GM19328 (cell line): ENCODE data around the gene FHAD1.

Experiments
- ATAC-seq: cut with Tn5 transposase; IDR thresholded peaks from one replicate; pipeline ENCODE4 v1.9.1; 2021; ENCODE audit warnings: mild to moderate bottlenecking, moderate library complexity; ENCODE audit not compliant: unreplicated experiment

Gene FHAD1

DNA sequence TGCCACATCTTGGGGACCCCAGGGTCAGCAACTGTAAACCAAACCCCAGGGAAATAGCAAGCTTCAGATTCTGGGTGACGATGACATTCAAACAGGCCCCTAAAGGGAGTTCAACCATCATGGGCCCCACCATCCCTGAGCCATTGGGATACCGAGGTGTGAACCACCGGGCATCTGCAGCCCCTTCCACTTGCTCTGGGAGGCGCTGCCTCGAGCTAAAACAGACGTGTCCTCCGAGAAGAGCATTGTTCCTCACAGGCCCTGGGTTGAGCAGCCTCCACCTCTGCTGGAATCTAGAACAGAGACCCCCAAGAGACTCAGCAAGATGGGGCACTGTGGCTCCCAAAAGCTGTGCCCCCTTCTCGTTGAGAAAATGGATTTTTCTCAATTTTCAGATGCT lies 143.6 kb downstream of the FHAD1 start:
- no peak for ATAC-seq

DNA sequence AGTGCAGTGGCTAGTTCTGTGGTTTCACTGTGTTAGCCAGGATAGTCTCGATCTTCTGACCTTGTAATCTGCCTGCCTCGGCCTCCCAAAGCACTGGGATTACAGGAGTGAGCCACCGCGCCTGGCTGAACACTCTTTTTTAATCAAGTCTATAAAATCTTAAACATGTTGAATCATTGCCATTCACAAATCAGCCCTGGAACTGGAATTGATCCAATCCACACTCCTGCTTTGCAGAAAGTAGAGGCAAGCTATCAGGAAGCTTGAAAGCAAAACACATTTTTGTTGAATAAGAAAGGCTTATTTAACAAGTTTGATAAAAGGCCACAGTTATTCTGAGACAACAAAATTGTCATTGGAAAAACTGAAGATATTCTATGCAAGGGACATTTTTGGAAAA lies 144.3 kb downstream of the FHAD1 start:
- ATAC-seq, result no peak

DNA sequence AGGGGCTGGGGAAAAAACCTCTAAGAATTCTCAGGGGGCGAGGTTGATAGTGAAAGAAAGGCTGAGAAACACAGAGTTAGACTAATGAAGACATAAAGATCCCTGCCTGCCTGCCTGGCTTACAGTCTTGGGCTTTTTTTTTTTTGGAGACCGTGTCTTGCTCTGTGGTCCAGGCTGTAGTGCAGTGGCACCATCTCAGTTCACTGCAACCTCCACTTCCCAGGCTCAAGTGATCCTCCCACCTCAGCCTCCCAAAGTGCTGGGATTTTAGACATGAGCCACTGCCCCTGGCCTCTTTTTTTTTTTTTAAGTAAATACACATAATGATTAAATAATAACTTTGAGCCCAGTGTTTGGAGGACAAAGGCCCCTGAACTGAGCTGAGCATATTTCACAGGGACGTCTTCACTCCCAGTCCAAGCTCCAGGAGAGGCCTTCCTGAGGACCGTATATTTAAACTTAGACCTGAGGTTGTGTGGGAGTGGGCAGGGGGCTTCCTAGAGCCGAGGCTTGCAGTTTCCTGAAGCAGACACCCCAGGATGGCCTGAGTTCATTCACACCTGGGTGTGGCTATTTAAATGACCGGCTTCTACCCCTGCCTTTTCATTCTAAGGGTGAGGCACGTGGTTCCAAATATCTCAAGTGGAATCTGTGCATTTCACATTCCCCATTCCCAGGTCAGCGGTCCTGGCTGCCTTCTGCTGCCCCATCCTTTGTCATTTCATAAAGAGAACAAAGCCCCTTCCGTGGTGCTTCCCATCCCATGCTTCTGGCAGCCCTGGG lies 146.6 kb downstream of the FHAD1 start:
- ATAC-seq, result no peak

DNA sequence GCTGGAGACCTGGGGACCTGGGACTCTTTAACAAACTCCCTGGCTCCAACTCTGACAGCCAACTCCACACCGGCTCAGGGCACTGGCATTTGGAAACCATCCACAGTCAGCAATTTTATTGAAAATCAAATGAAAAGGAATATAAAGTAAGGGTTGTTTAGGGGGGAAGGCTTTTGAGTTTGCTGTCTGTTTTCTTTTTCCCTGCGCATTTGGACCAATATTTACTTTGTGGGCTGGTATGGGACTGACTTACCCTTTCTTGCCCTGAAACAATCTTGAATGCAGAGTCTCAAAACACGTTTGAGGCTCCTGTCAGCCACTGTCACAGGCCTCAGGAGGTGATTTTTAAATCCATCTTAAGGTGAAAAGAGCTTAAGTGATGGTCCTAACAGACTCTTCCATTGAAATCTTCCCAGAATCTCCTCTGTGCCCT lies 147.3 kb downstream of the FHAD1 start:
- no peak for ATAC-seq

DNA sequence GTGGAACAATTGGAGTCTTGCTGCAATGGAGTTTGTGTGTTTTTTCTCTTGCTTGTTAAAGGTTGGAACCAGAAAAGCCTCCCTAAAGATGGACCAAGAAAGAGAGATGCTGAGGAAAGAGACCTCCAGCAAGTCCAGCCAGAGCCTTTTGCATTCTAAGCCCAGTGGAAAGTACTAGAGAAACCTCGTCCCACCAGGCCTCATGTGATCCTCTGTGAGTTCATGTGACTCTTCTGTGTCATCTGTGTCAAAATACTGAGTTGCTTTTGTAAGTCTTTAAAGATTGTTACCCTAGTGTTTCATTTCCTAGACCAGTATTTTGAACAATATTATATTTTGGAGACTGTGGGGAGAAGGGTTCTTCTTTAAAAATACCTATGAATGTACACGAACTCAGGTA lies 150.2 kb downstream of the FHAD1 start:
- no peak for ATAC-seq

DNA sequence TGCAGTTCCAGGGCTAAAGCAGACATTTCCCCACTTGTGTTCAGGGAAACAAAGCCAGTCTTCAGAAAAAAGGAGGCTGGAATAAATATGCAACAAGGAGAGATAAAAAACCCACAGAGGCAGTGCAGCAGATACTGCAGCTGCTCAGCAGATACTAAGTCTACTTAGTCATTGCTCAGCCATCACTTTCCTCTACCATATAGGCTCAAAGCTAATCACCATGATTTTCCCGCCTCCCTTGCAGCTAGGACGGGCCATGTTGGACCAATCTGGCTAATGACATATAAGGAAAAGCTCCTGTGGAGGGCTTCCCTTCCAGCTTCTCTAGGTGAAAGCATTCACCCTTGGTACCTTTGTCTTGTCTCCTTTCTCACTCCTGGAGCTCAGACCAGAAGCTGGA lies 152.7 kb downstream of the FHAD1 start:
- ATAC-seq, result no peak

DNA sequence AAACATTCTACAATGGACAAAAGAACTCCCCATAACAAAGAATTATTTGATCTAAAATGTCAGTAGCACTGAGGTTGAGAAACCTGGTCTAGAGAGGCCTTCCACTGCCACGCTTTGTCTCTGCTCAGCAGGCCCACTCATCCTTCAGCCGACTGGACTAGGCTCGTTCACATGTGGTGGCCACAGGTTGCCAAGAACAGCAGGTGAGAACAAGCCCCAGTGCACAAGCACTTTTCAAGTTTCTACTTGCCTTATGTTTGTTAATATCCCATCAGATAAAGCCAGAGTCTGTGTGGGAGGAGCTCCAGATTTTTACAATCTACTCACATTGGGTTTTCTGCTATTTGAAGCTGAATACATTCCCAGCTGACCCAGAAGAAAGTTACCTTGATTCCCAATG lies 153.6 kb downstream of the FHAD1 start:
- ATAC-seq, result no peak

DNA sequence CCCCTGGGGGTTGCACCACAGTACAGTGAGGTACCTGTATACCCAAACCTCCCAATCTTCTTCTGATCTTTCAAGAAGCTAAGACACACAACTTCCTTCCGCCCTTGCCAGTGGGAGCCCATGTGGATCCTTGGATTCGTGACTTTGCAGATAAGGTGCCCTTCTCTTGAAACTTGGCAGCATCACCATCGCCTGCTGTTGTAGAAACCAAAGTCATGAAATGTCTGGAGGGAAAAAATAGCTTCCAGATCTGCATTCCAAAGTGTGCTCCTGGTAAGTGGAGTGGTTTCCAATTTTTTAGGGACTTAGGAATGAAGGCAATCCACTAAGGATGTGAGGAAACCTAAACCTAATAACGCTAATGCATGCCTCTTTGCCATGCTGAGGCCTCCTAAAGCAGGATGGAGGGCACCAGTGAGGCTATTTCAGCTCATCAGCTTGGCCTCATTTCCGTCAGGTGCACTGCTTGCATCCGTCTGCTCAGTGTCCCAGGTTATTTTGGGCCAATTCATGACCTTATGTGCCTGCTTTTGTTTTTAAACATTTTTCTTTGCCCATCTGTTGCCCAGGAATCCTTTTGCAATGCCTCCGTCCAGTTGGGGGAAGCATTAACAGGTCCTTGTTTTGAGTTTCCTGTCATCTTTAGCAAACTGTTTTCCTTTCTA lies 154.5 kb downstream of the FHAD1 start:
- no peak for ATAC-seq

DNA sequence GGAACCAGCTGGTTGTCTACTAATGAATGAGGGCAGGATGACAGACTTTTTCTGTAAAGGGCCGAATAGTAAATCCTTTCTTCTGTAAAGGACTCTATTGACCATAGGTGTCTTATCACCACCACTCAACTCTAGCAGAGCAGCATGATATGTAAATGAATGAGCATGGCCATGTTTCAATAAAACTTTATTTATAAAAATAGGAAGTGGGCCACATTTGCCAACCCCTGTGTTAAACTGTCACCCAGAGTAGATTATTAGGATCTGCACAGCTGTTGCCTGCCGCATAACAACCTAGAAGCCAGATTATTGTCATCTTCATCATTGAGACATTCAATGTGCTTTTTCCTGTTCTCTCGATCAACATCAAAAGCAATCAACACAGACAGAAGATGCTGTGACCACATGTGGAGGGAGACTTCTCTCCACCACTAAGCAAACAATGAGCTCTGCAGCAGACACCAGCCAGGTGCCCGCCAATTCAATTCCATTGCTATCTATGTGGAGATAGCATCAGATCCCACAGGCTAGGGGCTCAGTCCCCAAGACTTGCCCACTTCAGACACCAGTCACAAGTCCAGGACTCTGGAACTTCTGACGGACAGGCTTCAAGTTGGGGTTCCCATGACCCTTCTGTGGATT lies 155.9 kb downstream of the FHAD1 start:
- ATAC-seq, result no peak

DNA sequence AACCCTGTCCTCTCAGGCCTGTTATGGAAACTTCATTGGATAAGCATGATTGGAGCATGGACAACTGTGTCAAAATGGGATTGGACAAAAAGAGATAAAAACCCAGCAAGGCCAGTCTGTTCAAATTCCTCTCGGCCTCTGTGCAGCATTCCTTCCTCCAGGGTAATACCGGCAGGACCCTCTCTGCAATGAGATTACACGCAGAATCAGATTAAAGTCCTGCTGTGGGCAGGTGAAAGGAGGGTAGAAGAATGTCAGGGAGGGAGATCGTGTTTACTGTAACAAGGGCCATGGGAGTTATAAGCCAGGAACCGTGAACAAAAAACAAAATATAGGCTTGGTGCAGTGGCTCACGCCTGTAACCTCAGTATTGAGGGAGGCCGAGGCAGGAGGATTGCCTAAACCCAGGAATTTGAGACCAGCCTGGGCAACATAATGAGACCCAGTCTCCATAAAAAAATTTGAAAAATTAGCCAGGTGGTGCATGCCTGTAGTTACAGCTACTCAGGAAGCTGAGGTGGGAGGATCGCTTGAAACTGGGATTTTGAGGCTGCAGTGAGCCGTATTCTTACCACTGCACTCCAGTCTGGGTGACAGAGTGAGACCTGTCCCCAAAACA lies 157.0 kb downstream of the FHAD1 start:
- no peak for ATAC-seq

DNA sequence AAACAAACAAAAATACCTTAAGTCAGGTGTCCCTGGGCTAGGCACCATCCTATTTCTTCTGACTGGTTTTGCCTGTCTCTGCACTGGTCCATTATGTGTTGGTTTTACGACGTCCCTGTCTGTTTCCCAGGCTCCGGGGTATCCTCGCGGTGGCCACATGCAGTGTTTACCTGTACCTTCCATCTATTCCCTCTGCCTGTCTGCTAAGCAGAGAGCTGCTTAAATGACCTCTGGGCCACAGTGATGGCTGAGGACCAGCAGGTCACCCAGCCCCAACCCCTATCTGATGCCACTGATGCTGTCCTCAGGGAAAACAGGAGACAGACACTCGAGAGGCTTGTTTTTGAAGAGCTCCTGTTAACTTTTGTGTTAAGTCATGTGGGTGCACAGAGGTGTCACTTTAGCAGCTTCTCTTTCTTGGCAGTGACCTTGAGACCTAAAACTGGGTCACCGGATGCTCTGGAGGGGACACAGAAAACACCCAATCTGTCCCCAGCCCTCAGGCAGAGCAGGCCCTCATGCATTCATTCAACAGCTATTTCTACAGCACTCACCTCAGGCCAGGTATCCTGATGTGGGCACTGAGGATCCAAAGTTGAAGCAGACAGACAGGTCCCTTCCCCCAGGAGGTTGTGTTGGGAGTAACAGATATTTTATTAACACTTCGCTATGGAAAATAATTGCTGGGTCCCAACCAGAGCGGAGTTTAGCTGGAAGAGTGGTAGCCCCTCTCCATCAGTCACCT lies 158.3 kb downstream of the FHAD1 start:
- ATAC-seq, result no peak

DNA sequence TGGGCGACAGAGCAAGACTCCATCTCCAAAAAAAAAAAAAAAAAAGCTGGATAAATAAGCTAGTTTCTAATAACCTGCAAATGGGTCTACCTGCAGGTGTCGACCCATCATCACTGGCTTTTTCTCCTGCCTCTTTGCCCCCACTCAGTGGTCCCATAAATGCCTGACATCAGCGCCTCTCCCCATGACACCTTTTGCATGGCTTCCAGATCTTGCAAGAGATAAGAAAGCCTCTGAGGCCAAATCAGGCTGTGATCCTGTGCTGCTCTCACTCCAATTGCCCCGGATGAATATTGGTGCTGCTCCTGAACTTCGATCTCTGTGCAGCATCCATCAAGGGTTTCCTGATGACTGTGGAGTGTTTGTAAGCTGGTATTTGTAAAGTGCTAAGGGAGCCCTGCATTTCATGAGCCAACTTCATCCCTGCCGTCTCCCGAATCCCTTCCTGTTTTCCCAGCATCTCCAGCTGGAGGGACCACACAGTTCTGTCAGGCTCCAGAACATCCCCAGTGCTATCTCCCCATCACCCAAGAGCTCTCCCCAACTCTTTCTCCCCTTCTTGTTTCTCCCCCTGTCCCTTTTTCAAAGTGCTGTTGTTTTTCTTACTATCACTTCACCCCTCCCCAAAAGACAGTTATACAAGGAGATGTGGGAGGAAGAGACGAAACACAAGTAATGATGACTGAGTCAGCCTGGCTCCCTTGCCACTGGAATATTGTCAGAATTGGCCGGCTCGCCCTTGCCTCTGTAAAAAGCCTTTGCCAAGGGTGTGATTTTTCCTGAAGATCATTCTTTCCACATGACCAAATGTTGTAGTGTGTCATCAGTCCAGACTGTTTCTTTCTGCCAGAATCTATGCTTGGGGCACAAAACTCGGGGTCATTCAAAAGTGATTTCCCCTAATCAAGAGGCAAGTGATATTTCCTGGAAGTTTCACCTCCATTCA lies 159.9 kb downstream of the FHAD1 start:
- ATAC-seq, result no peak

DNA sequence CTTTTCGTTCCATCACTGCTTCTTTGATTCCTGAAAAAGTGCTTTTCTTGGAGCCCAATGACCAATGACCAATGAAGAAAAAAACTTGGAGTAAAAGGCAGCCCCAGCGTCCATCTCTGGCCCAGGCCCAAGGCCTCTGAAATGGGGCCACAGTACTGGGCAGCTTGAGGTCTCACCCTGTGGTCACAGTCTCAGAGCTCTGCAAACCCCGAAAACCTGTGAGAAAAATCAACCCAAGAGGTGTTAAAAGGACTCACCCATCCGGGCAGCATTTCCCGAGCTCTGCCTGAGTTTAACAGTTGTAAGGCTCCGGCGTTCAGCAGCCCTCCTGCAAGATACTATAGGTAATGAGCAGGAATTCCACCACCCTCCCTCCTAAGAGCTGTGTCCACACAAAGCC lies 160.6 kb downstream of the FHAD1 start:
- no peak for ATAC-seq

DNA sequence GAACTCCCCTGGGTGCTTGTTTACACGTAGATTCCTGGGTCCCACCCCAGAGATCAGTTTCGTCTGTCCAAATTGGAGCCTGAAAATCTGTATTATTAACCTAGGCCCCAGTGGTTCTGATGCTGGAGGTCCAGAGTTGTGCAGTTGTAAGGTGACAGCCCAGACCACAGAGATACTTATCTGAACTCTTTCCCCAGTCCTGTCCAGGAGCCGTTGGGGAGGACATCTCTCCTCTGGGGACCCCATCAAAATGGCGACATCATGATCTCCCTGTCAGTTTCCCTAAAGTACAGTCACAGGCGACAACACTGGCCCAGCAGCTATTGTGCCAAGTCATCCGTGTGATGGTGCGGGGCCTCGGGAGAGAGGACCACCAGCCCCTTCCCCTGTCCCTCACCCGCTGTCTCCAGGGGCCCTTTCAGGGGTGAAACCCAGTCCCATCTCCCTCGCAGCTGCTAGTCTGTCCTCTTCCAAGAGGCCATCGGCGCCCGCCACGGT lies 161.9 kb downstream of the FHAD1 start:
- ATAC-seq, result no peak

DNA sequence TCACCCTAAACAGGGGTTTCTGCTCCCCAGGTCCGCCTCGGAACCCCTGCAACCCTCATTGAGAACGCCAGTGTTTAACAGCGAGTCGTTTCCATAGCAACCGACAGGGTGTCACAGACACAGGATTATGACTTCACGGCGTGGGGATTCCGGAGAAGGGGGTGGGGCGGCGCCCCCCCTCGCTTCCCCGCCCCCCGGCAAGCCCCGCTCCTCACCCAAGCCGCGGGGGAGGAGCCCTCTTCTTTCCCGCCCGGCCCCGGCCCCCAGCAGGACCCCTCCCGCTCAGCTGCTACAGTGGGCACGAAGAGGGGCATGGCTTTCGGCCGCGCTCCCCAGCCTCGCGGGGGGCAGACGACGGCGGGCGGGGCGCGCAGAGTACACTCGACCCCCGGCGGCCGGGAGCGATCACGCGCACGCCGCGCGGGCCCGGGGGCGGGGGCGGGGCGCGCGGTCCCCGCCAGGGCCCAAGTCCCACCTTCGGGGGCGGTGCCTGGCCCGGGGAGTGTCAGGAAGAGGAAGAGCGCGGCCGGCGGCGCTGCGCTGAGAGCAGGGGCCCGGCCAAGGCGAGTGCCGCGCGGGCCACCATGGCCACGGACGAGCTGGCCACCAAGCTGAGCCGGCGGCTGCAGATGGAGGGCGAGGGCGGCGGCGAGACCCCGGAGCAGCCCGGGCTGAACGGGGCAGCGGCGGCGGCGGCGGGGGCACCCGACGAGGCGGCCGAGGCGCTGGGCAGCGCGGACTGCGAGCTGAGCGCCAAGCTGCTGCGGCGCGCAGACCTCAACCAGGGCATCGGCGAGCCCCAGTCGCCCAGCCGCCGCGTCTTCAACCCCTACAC lies 162.6 kb downstream of the FHAD1 start, which contains the start of gene EFHD2:
TSS of gene EFHD2 (plus strand) at position 501 of the 835 bp plus-strand sequence. CDS start at position 585, 84 bp downstream.
- peak; percentile 74 for ATAC-seq

DNA sequence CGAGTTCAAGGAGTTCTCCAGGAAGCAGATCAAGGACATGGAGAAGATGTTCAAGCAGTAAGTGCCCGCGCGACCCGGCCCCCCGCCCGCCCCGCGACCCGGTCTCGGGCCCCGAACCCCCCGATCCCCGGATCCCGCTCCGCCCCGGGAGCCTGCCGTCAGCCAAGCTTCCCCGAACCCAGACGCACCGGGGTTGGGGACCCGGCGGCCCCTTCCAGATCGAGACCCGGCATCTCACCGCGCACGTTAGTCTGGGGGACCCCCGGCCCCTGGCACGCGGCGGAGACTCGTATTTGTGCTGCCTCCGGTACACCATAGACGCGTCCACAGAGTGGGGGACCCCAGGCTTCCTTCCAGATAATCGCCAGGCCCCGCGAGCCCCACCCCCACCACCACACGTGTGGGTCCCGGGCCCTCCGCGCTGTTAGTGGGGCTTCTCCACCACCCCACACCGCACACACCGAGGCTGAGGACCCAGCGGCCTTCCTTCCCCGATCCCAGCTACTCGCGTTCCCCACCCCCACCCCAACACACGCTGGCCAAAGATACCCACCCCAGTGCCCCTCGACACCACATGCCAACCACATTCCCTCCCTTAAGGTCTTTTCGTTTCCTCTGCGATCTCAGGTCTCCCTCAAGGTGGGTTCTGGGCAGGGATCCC lies 163.3 kb downstream of the FHAD1 start:
- ATAC-seq, result no peak

DNA sequence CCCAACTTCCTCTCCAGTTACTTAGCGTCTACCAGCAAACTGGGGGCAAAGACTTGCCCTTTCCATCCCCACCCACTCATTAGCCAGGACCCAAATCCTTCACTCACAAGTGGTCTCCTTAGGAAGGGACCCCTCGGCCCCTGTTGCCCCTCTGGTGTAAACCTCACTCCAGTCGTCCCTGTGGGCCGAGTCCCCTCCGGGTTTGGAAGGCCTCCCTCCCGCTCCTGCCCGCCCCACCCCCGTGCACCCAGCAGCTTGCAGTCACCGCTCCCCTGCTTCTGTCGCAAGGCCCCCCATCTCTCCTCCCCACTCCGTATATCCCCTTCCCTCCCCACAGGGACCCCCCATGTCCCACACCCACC lies 163.8 kb downstream of the FHAD1 start:
- ATAC-seq, result no peak

DNA sequence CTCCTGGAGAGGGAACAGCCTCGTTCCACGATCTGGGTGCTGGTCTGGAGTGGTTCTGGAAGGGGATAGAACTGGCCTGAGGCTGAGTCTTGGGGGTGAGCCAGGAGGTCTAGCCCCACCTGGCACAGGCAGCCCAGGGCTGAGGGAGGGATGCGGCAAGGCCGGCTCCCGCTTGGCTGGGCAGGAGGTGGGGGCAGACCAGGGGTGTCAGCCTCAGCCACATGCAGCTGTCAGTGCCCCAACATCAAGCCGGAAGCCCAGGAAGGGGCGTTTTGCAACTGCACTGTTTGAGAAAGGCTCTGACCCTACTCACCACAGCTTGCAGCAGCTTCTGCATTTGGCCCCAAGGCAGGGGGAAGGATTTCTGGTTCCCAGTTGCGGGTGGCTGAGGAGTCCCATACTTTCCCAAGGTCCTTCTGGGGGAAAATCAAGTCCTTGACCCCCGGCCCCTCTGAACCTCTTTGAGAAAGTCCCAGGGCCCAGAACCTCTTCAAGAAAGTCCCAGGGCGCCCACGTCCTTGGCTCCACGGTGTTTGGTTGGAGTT lies 164.6 kb downstream of the FHAD1 start:
- ATAC-seq, result no peak
